Kidney capillary endothelial cell (primary cell): ENCODE data around the gene FBXW4.

Source experiments
- DNase-seq: peaks from one replicate; pipeline ENCODE4 v3.0.0-alpha.2; 2018; ENCODE audit warnings: low spot score

FBXW4 gene

DNA sequence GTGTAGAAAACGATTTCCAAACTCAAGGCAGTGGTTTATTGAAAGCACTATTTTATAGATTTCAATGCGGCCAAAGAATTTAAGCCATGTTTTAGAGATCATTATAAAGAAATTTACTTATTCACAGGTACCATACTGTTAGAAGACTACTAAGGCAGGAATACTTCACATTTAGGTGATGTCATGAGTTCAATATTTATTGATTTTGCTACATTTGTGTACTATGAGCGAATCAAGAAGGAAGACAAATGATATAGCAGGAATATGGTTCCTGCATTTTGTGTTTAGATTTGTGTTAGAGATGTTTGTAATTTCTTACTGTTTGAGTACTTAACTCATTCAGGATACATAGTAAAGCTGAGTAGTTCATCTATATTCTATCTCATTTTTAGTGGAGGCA is 1.7 kb upstream of the FBXW4 start:
- DNase-seq: no peak

DNA sequence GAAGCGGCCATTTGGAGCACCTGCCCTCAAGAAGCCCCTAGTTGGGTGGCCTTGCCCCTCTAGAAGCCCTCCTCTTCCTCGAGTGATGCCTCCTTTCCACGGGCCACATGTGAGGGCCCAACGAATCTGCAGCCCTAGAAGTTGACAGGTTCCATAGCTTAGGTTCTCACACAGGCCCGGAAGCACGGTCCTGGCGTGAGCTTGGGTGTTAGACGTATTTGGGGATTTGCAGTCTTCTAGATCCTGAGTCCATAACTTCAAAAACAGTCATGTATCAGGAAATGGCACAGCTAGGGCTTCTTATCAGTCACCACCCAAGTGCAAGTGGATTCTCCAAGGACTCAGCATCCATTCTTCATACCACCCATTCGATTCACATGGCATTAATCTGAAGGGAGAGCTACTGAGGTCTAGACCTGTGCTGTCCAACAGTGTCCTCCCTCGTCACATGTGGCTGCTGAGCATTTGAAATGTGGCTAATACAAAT is 477 bp upstream of the FBXW4 start:
- DNase-seq: no peak

- DNase-seq: peak; percentile 42
Measured at GRCh38 chr10:101693978-101694673, 844 bp downstream of the FBXW4 start.

DNA sequence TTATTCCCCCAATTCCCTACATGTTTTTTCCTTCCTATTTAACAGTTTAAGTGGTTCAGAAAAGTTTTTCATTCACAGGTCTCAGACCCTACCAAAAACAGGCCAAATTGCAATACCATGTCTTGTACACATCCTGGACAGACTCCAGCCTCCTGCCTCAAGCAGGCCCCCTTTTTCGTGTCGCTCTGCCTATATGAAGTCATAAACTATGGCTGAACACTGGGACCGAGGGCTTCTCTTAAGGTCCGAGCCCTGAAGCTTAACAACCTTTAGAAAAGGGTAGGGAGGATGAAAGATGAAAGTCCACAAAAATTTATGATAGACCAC is 1.4 kb downstream of the FBXW4 start:
- no peak for DNase-seq

DNA sequence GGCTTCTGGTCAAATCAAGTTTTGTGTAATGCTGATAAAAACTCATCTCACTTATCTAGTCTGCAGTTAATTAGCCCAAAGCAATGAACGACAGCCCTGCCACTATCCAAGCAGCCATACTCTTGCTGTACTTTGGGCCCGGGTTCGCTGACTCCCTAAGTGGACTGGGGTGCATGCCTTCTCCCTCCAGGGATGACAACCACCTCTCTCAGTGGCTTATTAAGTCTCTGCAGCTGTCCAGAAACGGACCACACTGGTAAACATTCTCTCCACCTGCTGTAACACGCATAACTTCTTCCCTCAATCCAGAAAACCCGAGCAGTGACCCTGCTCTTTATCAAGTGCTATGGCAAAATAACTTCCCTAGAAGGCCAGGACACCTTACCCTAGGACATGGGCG is 3.9 kb downstream of the FBXW4 start:
- DNase-seq: no peak

DNA sequence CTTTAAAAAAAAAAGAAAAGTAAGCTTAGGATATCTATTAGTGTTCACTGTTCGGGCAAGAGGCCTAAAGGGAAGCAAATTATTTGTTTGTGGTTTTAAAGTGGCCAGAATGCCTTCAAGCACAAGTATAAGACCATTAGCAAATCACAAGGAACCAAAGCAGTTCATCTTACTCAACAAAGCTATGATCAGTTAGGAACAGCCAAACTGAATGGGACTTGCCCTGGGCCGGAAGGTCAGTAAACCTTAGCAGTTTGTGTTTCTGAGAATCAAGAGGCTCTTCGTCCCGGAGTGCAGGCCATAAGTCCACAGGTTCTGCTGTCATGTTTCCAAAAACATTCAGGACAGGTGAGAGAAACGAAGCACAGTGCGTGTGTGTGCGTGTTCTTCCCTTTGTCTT is 4.5 kb downstream of the FBXW4 start:
- DNase-seq: no peak

DNA sequence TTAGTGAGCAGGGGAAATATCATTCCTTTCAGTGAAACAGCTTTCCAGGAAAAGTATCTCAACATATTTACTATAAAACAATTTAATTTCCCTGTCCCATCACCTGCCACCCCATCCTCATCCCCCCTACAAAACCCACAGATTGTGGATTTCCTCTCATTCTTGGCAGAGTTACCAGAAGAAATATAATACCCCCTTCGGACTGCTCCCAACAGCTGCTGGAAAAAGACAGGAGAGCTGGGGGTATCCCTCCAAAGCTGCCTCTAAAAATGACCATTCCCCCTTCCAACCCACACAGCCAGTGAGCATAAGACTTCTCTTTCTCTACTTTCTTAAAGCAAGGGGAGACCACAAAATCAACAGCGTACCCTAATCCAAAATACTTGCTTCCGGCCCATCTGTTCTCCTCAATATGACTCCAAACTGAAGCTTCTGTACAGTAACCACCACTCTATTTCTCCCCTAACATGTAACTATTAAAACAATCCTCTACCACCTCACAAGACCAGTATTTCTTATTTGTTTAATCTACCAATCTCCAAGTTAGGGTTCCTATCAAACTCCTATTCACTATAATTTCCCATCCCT is 7.8 kb downstream of the FBXW4 start:
- DNase-seq: no peak

GRCh38 chr10:101686133-101686925 is 8.6 kb downstream of the FBXW4 start:
- DNase-seq: no peak

GRCh38 chr10:101684782-101685181 is 10.2 kb downstream of the FBXW4 start:
- no peak for DNase-seq

GRCh38 chr10:101683276-101683675 is 11.7 kb downstream of the FBXW4 start:
- DNase-seq: no peak

DNA sequence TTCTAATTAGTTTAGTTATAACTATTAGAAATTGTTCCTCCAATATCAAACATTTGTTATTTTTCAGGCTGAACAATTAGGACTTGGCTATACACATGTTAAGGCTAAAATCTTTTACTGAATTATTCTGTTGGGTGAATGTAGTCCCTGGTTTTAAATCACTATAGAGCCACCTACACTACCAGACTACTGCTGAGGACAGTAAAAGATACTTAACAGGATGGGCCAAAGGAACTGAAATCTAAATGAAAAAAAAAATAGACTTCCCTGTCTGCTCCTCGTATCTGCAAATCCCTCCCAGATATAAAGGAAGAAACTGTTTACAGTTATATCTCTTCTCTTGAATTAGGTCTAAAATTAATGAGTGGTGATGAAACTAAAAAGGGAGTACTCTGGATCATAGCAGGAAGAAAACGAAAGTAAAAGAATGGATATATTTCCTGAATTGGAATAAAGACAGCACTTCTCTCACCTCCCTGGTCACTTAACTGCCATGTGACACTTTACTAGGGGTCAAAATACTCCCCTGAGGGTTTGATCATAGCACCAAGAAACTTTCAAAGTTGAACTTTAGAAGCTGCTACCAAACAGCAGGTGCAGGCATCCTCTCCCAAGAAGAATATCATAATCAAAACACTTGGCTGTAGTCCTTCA is 12.7 kb downstream of the FBXW4 start:
- DNase-seq: no peak

DNA sequence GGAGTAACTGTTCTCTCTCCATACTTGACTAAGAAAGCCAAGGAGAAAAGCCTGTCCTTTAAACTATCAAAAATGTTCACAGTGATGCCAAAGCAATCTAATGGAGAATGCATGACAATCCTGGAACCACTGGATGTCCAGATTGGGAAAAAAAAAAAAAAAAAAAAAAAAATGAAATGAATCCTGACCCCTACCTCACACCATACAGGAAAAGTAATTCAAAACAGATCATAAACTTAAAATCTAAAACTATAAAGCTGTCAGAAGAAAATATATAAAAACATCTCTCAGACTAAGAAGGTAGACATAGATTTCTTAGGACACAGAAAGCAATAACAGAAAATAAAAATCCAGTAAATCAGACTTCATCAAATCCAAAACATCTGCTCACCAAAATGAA is 18.4 kb downstream of the FBXW4 start:
- DNase-seq: no peak

DNA sequence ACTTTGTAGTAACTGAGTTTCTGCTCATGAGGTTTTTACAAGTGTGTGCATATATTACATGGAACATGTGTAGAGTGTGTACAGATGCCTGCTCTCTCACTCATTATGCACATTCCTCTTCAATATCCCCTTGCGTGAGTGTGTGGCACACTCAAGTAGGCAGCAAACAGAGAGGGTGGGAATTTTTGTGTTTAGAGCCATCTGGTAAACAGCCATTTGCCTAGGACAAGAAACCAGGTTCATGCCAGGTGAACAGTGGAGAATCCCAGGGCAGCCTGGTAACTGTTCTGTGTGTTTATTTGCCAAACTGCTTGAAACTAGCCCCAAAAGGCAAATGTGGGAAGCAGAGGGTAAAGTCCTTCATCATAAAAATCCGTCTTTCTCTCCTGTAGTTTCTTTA is 19.9 kb downstream of the FBXW4 start:
- DNase-seq: no peak

- DNase-seq: no peak
Measured at GRCh38 chr10:101672536-101672935, 22.4 kb downstream of the FBXW4 start.

GRCh38 chr10:101671453-101671852 is 23.5 kb downstream of the FBXW4 start:
- DNase-seq: no peak

GRCh38 chr10:101670635-101671034 is 24.3 kb downstream of the FBXW4 start:
- DNase-seq: no peak

GRCh38 chr10:101669181-101669580 is 25.8 kb downstream of the FBXW4 start:
- no peak for DNase-seq

- no peak for DNase-seq
Measured at GRCh38 chr10:101668566-101668965, 26.4 kb downstream of the FBXW4 start.

DNA sequence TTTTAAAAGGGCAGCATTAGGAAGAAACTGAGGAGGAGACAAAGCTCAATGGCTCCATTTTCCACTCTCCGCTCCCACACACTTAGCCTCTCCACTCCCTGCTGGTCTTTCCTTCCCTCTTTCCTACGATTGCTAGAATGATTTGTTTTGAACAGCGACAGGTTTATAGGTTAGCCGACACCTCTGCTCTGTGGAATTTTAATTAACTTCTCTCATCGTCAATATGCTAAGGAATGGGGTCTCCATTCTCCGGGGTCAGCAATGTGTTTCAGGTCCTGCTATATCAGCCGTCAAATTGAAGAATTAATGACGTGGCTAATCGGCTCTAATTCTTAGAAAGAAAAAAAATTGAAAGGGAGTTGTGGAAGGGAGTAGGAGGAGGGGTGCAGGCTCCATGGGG is 28.9 kb downstream of the FBXW4 start:
- DNase-seq: no peak

DNA sequence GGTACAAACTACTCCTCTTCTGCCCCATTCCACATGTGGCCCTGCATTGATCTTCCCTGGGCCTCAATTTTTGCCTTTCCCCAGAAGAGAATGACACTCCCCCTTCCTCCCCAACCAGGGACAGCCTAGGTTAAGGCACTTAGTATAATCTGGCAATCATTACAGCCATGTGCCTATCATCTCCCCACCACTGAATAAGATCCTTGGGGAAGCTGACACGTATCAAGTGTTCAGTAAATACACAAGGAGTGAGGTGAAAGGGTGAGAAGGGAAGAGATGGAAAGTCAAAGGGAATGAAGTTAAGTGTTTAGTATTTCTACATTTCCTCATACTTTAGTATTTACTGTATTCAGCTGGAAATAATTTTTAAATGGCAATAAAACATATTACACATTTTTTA is 31.9 kb downstream of the FBXW4 start:
- no peak for DNase-seq

- no peak for DNase-seq
Measured at GRCh38 chr10:101660256-101660655, 34.7 kb downstream of the FBXW4 start.

GRCh38 chr10:101658975-101659374 is 36.0 kb downstream of the FBXW4 start:
- DNase-seq: no peak

- DNase-seq: no peak
Measured at GRCh38 chr10:101656890-101657289, 38.1 kb downstream of the FBXW4 start.
